ENCODE results near the gene RABEP1.

The RABEP1 gene

GRCh38 chr17:5329784-5330557 lies 47.9 kb downstream of the RABEP1 start:
- Histone ChIP-seq H3K4me1 (no peaks in the 10 kb centered on the region), H3K4me3 (ENCODE audit: low read depth, low read length) (no peak overlapping the region)

DNA sequence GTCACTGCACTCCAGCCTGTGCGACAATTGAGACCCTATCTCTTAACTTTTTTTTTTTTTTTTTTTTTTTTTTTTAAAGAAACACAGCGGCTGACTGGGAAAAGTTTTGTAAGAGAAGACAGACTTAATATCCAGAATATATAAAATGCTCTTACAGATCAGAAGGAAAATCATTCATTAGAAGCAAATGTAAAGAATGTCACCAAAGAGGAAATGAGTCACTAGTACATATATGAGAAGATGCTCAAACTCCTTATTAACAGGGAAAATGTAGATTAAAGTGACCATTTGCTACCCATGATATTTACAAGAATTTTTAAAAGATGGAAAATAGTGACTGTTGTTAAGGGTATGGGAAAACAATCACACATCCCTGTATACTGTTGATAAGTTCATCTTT lies 48.9 kb downstream of the RABEP1 start:
- DNase-seq, result no peak
- H3K36me3 ChIP-seq, result no peaks in the 10 kb centered on the region; the same call in 1 of the 2 replicates

More at GRCh38 chr17:5329784-5330557, 47.9 kb downstream of the RABEP1 start:
- TF ChIP-seq CTCF (IDR thresholded peaks at IDR 0.05; ENCODE audit: low read depth, low read length), result no peak
- Histone ChIP-seq H3K36me3 (no peaks in the 10 kb centered on the region; the same call in 1 of the 2 replicates), H3K27me3 (no peaks in the 10 kb centered on the region), H3K9me3 (no peaks in the 10 kb centered on the region)
- no peak for DNase-seq

GRCh38 chr17:5331506-5331905 lies 49.4 kb downstream of the RABEP1 start:
- no peaks in the 10 kb centered on the region for H3K4me1 ChIP-seq
- TF ChIP-seq CTCF (IDR thresholded peaks at IDR 0.05; ENCODE audit: low read depth, low read length), result no peak
- no peaks in the 10 kb centered on the region for H3K27me3 ChIP-seq
- no peak for DNase-seq
- no peaks in the 10 kb centered on the region for H3K9me3 ChIP-seq
- no peak overlapping the region for H3K4me3 ChIP-seq (ENCODE audit: low read depth, low read length)
- no peaks in the 10 kb centered on the region; the same call in 1 of the 2 replicates for H3K36me3 ChIP-seq

More for the DNA sequence above, 48.9 kb downstream of the RABEP1 start:
- Histone ChIP-seq H3K4me1 (no peaks in the 10 kb centered on the region), H3K9me3 (no peaks in the 10 kb centered on the region), H3K4me3 (ENCODE audit: low read depth, low read length) (no peak overlapping the region), H3K27me3 (no peaks in the 10 kb centered on the region)
- no peak for TF ChIP-seq CTCF (IDR thresholded peaks at IDR 0.05; ENCODE audit: low read depth, low read length)

- no peaks in the 10 kb centered on the region for H3K36me3 ChIP-seq
- no peak for DNase-seq
These were observed 62.8 kb downstream of the RABEP1 start for GRCh38 chr17:5344914-5345313.

GRCh38 chr17:5352681-5353289 lies 70.7 kb downstream of the RABEP1 start:
- Histone ChIP-seq H3K36me3 (no peaks in the 10 kb centered on the region), H3K4me1 (no peaks in the 10 kb centered on the region), H3K27me3 (no peaks in the 10 kb centered on the region), H3K4me3 (ENCODE audit: low read depth, low read length) (no peak overlapping the region), H3K9me3 (no peaks in the 10 kb centered on the region)
- TF ChIP-seq CTCF (IDR thresholded peaks at IDR 0.05; ENCODE audit: low read depth, low read length), result no peak
- DNase-seq, result no peak

More at GRCh38 chr17:5344914-5345313, 62.8 kb downstream of the RABEP1 start:
- H3K27me3 ChIP-seq, result no peaks in the 10 kb centered on the region
- no peaks in the 10 kb centered on the region for H3K4me1 ChIP-seq
- no peaks in the 10 kb centered on the region for H3K9me3 ChIP-seq
- no peak overlapping the region for H3K4me3 ChIP-seq (ENCODE audit: low read depth, low read length)
- no peak for TF ChIP-seq CTCF (IDR thresholded peaks at IDR 0.05; ENCODE audit: low read depth, low read length)

DNA sequence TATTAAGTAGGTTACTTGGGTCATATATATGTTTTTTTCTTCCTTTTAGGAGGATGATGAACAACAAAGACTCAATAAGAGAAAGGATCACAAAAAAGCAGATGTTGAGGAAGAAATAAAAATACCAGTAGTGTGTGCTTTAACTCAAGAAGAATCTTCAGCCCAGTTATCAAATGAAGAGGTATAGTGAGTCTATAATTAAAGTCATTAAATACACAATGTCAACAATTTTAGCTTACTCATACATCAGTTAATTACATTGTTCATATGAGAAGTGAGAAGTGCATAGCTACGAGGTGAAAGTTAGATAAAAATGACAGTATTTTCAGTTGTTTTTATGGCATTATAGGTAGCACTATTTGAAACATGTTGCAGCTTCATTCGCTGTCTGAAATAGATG lies 72.2 kb downstream of the RABEP1 start:
- Histone ChIP-seq H3K4me3 (ENCODE audit: low read depth, low read length) (no peak overlapping the region), H3K27me3 (no peaks in the 10 kb centered on the region), H3K4me1 (no peaks in the 10 kb centered on the region), H3K9me3 (no peaks in the 10 kb centered on the region), H3K36me3 (no peaks in the 10 kb centered on the region)
- no peak for TF ChIP-seq CTCF (IDR thresholded peaks at IDR 0.05; ENCODE audit: low read depth, low read length)
- DNase-seq, result no peak
